Stomach (tissue), 9 donors: Measurements from ENCODE around the gene INVS. TPM values are rescaled to one million over a fixed set of nuclear protein-coding genes. Genes with fewer than 3 reads are reported as not detected.
"Not testable (repeated sequence)": the region's sequence is repeated elsewhere in the genome, so short reads cannot be mapped to it uniquely, and the experiment has no call there.

Source experiments
- DNase-seq, 2 donors: peaks; one replicate each; pipeline versions ENCODE4 v3.0.0 to v3.0.0-alpha.2; 2013 to 2019
- H3K27ac ChIP-seq, 5 donors: fragments of 200-600 bp in 4 of 5; sonication (generic) in 4 of 5; one replicate each; pipeline ENCODE4 v1.5.1; 2013 to 2019; ENCODE audit warnings: mild to moderate bottlenecking in 1 of 5, moderate library complexity in 1 of 5
- H3K27me3 ChIP-seq, 3 donors: fragments of 200-600 bp; sonication (generic); one replicate each; pipeline ENCODE4 v1.5.1; 2017 to 2019; ENCODE audit warnings: mixed run types in 1 of 3
- H3K36me3 ChIP-seq, 4 donors: fragments of 200-600 bp; sonication (generic); 1 replicate in 3 of 4; 2 replicates in 1 of 4; pipeline ENCODE4 v1.5.1; 2016 to 2019
- H3K4me1 ChIP-seq, 4 donors: fragments of 200-600 bp; sonication (generic); one replicate each; pipeline ENCODE4 v1.5.1; 2016 to 2019
- H3K4me3 ChIP-seq, 4 donors: fragments of 200-600 bp; sonication (generic) in 3 of 4; one replicate each; pipeline ENCODE4 v1.5.1; 2016 to 2019; ENCODE audit warnings: mild to moderate bottlenecking in 1 of 4
- H3K9me3 ChIP-seq, 4 donors: fragments of 200-600 bp; sonication (generic); one replicate each; pipeline ENCODE4 v1.5.1; 2016 to 2019
- EP300 ChIP-seq: sonication (generic); formaldehyde crosslinking; IDR thresholded peaks from one replicate; pipeline ENCODE4 v1.6.1; 2017; ENCODE audit warnings: antibody characterized with exemption
- POLR2A ChIP-seq, 4 donors: fragments of 450-650 bp; IDR thresholded peaks; one replicate each; pipeline ENCODE4 v1.6.1; 2016; ENCODE audit warnings: antibody characterized with exemption in 4 of 4, control low read depth in 2 of 4, mild to moderate bottlenecking in 1 of 4, moderate library complexity in 1 of 4
- POLR2AphosphoS5 ChIP-seq, 3 donors: sonication (generic); formaldehyde crosslinking; IDR thresholded peaks; one replicate each; pipeline ENCODE4 v1.6.1; 2016; ENCODE audit warnings: antibody characterized with exemption in 3 of 3
- whole genome bisulfite sequencing, 5 donors: extraction: QIAGEN DNeasy Blood & Tissue Kit in 3 of 5; methylation state at CpG; one replicate each; pipeline versions ENCODE4 v1.1.5 to v1.1.7; 2013 to 2018; 5-methylcytosine and 5-hydroxymethylcytosine counted together
- intact Hi-C: fragments of 100-400 bp; cut with DNase I; formaldehyde crosslinking; loops from one replicate; pipeline ENCODE4 v1.15.1; 2023; ENCODE audit warnings: low total_unique reads
- polyA plus RNA-seq, 3 donors: library from polyadenylated mRNA; stranded (reverse); fragments of 200-250 nt; gene quantifications; one replicate each; pipeline ENCODE4 v1.2.3, GENCODE V29; 2013
- total RNA-seq, 5 donors: library from RNA; depleted of rRNA; stranded (reverse); fragments of >200 nt; gene quantifications; one replicate each; pipeline versions ENCODE4 v1.1.0 to v1.2.3, GENCODE V29; 2014 to 2016
- TF ChIP-seq, protein P1 (sequence below), 7 experiments: fragments of 450-650 bp in 4 of 7; fragments of 200-600 bp in 3 of 7; sonication (generic) in 3 of 7; IDR thresholded peaks; one replicate each; pipeline ENCODE4 v1.5.1; 2016 to 2019; ENCODE audit warnings: antibody characterized with exemption in 7 of 7, control low read depth in 2 of 7, mild to moderate bottlenecking in 1 of 7
- donor health status: healthy with polysubstance abuse.
- donor health status: Bipolar disorder and iron deficiency.
- donor health status: healthy.

The INVS gene
- total and polyA plus RNA-seq, 8 donors, result 3.1 to 54.5 (median 16.7) TPM

GRCh38 chr9:100056561-100056960 is 42.5 kb upstream of the INVS start:
- Histone ChIP-seq H3K9me3 (no peaks in the 10 kb centered on the region), H3K4me1 (peaks cover 0 to 30% (median 2%) of the 10 kb centered on the region in 4 donors), H3K4me3 (no peak overlapping the region), H3K27ac (no peak overlapping the region), H3K36me3 (peaks cover 0 to 35% (median 30%) of the 10 kb centered on the region in 4 donors), H3K27me3 (no peaks in the 10 kb centered on the region)
- TF ChIP-seq POLR2A (IDR thresholded peaks at IDR 0.05) (no peak), POLR2AphosphoS5 (IDR thresholded peaks at IDR 0.05) (no peak), EP300 (no peak)
- TF ChIP-seq, protein P1, sequence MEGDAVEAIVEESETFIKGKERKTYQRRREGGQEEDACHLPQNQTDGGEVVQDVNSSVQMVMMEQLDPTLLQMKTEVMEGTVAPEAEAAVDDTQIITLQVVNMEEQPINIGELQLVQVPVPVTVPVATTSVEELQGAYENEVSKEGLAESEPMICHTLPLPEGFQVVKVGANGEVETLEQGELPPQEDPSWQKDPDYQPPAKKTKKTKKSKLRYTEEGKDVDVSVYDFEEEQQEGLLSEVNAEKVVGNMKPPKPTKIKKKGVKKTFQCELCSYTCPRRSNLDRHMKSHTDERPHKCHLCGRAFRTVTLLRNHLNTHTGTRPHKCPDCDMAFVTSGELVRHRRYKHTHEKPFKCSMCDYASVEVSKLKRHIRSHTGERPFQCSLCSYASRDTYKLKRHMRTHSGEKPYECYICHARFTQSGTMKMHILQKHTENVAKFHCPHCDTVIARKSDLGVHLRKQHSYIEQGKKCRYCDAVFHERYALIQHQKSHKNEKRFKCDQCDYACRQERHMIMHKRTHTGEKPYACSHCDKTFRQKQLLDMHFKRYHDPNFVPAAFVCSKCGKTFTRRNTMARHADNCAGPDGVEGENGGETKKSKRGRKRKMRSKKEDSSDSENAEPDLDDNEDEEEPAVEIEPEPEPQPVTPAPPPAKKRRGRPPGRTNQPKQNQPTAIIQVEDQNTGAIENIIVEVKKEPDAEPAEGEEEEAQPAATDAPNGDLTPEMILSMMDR (IDR thresholded peaks at IDR 0.05), result no peak
- 27 to 60% (median 50%) methylated on average over 2 of the region's 2 CpGs for WGBS, 5 donors
- peak in 1 of 2 donors; percentile 10 for DNase-seq
- intact Hi-C loops, result no loop called here

GRCh38 chr9:100057624-100058023 is 41.4 kb upstream of the INVS start:
- peaks cover 1 to 30% (median 4%) of the 10 kb centered on the region in 4 donors for H3K4me1 ChIP-seq
- intact Hi-C loops, result no loop called here
- H3K9me3 ChIP-seq, result no peaks in the 10 kb centered on the region
- no peak overlapping the region for H3K4me3 ChIP-seq
- no peaks in the 10 kb centered on the region for H3K27me3 ChIP-seq
- H3K36me3 ChIP-seq, result peaks cover 0 to 32% (median 24%) of the 10 kb centered on the region in 4 donors
- no peak for TF ChIP-seq POLR2A (IDR thresholded peaks at IDR 0.05)
- TF ChIP-seq, protein P1 (IDR thresholded peaks at IDR 0.05), result no peak
- TF ChIP-seq POLR2AphosphoS5 (IDR thresholded peaks at IDR 0.05), result no peak
- TF ChIP-seq EP300, result no peak
- no peak for DNase-seq
- no peak overlapping the region for H3K27ac ChIP-seq

GRCh38 chr9:100058699-100059579 is 40.1 kb upstream of the INVS start:
- intact Hi-C loops, result no loop called here
- Histone ChIP-seq H3K27ac (no peak overlapping the region), H3K27me3 (no peaks in the 10 kb centered on the region), H3K4me1 (peaks cover 3 to 43% (median 15%) of the 10 kb centered on the region in 4 donors), H3K4me3 (no peak overlapping the region), H3K36me3 (peaks cover 0 to 32% (median 24%) of the 10 kb centered on the region in 4 donors), H3K9me3 (no peaks in the 10 kb centered on the region)
- no peak for DNase-seq
- 89 to 96% (median 93%) methylated on average over 4 of the region's 4 CpGs for WGBS, 5 donors
- TF ChIP-seq, protein P1 (IDR thresholded peaks at IDR 0.05), result no peak
- TF ChIP-seq EP300 (no peak), POLR2A (IDR thresholded peaks at IDR 0.05) (no peak), POLR2AphosphoS5 (IDR thresholded peaks at IDR 0.05) (no peak)

DNA sequence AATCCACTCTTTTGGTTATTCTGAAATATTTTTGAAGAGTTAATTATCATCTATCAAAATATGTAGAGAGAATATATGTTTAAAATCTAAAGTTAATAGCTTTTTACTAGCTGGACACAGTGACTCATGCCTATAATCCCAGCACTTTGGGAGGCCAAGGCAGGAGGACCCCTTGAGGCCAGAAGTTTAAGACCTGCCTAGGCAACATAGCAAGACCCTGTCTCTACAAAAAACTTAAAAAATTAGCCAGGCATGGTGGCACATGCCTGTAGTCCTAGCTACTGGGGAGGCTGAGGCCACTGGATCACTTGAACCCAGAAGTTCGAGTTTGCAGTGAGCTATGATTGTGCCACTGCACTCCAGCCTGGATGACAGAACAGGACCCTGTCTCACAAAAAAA is 36.4 kb upstream of the INVS start:
- H3K36me3 ChIP-seq, result peaks cover 0 to 18% (median 16%) of the 10 kb centered on the region in 4 donors
- DNase-seq, H3K9me3 ChIP-seq, H3K27ac ChIP-seq, H3K4me3 ChIP-seq, intact Hi-C loops, H3K27me3 ChIP-seq: not testable (repeated sequence)
- H3K4me1 ChIP-seq, result peaks cover 11 to 55% (median 26%) of the 10 kb centered on the region in 4 donors
- 51 to 63% (median 56%) methylated on average over 1 of the region's 1 CpG for WGBS, 5 donors

DNA sequence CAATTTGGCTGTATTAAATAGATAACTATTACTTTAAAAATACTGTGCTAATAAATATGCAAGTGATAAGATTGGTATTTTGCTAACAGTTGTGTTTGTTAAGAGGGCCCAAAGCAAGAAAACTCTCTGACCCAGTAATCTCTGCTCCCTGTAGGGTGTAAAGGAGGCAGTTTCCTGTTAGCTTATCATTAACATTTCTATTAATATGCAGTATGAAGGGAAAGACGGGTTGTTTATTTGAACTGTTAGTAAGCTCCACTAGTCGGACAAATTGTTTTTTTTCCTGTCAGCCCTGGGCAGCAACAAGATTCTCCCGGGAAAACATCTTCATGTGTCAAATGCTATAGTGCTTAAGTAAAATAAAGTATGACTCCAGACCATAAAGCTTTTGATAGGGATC is 35.9 kb upstream of the INVS start:
- intact Hi-C loops, result no loop called here
- Histone ChIP-seq H3K27me3 (no peaks in the 10 kb centered on the region), H3K4me1 (peaks cover 11 to 50% (median 26%) of the 10 kb centered on the region in 4 donors), H3K27ac (no peak overlapping the region), H3K4me3 (no peak overlapping the region), H3K36me3 (peaks cover 0 to 14% (median 11%) of the 10 kb centered on the region in 4 donors), H3K9me3 (no peaks in the 10 kb centered on the region)
- DNase-seq, result peak in 1 of 2 donors; percentile 57
- TF ChIP-seq POLR2A (IDR thresholded peaks at IDR 0.05), result no peak
- TF ChIP-seq, protein P1 (IDR thresholded peaks at IDR 0.05), result no peak
- TF ChIP-seq EP300, result no peak
- TF ChIP-seq POLR2AphosphoS5 (IDR thresholded peaks at IDR 0.05), result peak in 1 of 3 donors; percentile 17
- 12 to 29% (median 23%) methylated on average over 3 of the region's 3 CpGs for WGBS, 5 donors
